Uterus (tissue), 4 donors: ENCODE data around the gene POLE. TPM values are rescaled to one million over a fixed set of nuclear protein-coding genes. Genes with fewer than 3 reads are reported as not detected.
A peak's percentile ranks its signal among the peaks of the same experiment; 100 is the strongest.

ENCODE experiments used
- DNase-seq, 2 donors: peaks; one replicate each; pipeline ENCODE4 v3.0.0-alpha.2; 2019 to 2020
- H3K27ac ChIP-seq, 2 donors: fragments of 200-600 bp; sonication (generic); 1 replicate in 1 of 2; 2 replicates in 1 of 2; pipeline ENCODE4 v1.5.1; 2016 to 2018
- H3K27me3 ChIP-seq, 2 donors: fragments of 200-600 bp; sonication (generic); one replicate each; pipeline ENCODE4 v1.5.1; 2018 to 2019; ENCODE audit warnings: control low read depth in 1 of 2
- H3K36me3 ChIP-seq, 2 donors: fragments of 200-600 bp; sonication (generic); one replicate each; pipeline ENCODE4 v1.5.1; 2019; ENCODE audit warnings: control low read depth in 1 of 2
- H3K4me1 ChIP-seq, 2 donors: fragments of 200-600 bp; sonication (generic); one replicate each; pipeline ENCODE4 v1.5.1; 2018 to 2019; ENCODE audit warnings: control low read depth in 1 of 2
- H3K4me3 ChIP-seq, 2 donors: fragments of 200-600 bp; sonication (generic); 1 replicate in 1 of 2; 2 replicates in 1 of 2; pipeline ENCODE4 v1.5.1; 2018 to 2019; ENCODE audit warnings: mild to moderate bottlenecking in 1 of 2
- H3K9me3 ChIP-seq, 2 donors: fragments of 200-600 bp; sonication (generic); one replicate each; pipeline ENCODE4 v1.5.1; 2019; ENCODE audit warnings: control low read depth in 1 of 2
- POLR2A ChIP-seq, 2 donors: fragments of 450-650 bp; IDR thresholded peaks; one replicate each; pipeline ENCODE4 v1.6.1; 2016; ENCODE audit warnings: antibody characterized with exemption in 2 of 2, mild to moderate bottlenecking in 1 of 2, moderate library complexity in 1 of 2
- intact Hi-C: fragments of 100-400 bp; cut with DNase I; formaldehyde crosslinking; loops from one replicate; pipeline ENCODE4 v1.15.1; 2023; ENCODE audit warnings: low total_unique reads
- total RNA-seq, 4 donors: library from RNA; depleted of rRNA in 3 of 4; stranded (reverse); fragments of >200 nt in 3 of 4; gene quantifications; one replicate each; pipeline versions ENCODE4 v1.1.0 to v1.2.4, GENCODE V29; 2014 to 2023
- TF ChIP-seq, protein P1 (sequence below), 4 experiments: fragments of 200-600 bp in 2 of 4; fragments of 450-650 bp in 2 of 4; sonication (generic) in 2 of 4; IDR thresholded peaks; one replicate each; pipeline ENCODE4 v1.5.1; 2016 to 2019; ENCODE audit warnings: antibody characterized with exemption in 4 of 4, mild to moderate bottlenecking in 2 of 4, moderate library complexity in 1 of 4
- donor health status: DM: yes; HTN: yes; CAD: no.

Gene POLE
- total RNA-seq, 4 donors from 2014 or later, result 7.7 to 71.3 (median 28.8) TPM

DNA sequence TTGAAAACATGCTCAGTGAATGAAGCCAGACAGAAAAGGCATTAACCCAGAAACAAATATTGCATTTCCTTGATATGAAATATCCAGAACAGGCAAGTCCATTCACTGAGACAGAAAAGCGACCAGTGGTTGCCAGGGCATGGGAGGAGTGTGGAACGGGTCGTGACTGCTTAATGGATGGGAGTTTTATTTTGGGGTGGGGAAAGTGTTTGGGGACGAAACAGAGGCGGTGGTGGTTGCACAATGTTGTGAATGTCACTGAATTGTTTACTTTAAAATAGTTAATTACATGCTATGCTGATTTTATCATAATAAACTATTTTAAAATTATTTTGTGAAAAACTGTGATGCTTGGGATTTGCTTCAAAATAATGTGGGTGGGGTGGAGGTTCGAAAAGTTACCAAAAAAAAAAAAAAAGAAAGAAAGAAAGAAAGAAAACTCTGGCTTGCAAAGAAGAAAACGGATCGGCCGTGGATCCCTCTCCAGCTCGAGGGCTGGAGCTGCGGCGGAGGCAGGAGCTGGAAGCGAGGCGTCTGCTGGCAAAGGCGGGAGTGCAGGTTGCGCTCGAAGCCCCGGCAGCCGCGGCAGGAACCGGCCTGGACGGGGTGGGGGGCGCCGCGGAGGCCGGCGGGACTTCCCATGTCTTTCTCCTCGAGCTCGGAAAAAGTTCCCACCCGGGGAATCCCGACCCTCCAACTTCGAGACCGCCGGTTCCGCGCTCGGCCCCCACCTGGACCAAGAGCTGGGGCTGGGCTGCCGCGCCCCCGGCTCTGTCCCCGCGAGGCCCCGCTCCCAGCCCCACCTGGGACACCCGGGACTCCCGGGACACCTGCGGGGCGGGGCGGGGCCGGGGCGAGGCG, 69.1 kb downstream of the POLE start:
- peaks cover 18 to 34% of the 10 kb centered on the region in 2 donors for H3K27me3 ChIP-seq
- intact Hi-C loops, result no loop called here
- H3K4me3 ChIP-seq, result no peak overlapping the region
- H3K4me1 ChIP-seq, result peaks cover 4 to 12% of the 10 kb centered on the region in 2 donors
- H3K27ac ChIP-seq, result no peak overlapping the region
- peaks cover 0 to 22% of the 10 kb centered on the region in 2 donors for H3K9me3 ChIP-seq
- no peak for TF ChIP-seq POLR2A (IDR thresholded peaks at IDR 0.05)
- TF ChIP-seq, protein P1, sequence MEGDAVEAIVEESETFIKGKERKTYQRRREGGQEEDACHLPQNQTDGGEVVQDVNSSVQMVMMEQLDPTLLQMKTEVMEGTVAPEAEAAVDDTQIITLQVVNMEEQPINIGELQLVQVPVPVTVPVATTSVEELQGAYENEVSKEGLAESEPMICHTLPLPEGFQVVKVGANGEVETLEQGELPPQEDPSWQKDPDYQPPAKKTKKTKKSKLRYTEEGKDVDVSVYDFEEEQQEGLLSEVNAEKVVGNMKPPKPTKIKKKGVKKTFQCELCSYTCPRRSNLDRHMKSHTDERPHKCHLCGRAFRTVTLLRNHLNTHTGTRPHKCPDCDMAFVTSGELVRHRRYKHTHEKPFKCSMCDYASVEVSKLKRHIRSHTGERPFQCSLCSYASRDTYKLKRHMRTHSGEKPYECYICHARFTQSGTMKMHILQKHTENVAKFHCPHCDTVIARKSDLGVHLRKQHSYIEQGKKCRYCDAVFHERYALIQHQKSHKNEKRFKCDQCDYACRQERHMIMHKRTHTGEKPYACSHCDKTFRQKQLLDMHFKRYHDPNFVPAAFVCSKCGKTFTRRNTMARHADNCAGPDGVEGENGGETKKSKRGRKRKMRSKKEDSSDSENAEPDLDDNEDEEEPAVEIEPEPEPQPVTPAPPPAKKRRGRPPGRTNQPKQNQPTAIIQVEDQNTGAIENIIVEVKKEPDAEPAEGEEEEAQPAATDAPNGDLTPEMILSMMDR (IDR thresholded peaks at IDR 0.05), result no peak
- H3K36me3 ChIP-seq, result no peaks in the 10 kb centered on the region
- DNase-seq, result no peak

DNA sequence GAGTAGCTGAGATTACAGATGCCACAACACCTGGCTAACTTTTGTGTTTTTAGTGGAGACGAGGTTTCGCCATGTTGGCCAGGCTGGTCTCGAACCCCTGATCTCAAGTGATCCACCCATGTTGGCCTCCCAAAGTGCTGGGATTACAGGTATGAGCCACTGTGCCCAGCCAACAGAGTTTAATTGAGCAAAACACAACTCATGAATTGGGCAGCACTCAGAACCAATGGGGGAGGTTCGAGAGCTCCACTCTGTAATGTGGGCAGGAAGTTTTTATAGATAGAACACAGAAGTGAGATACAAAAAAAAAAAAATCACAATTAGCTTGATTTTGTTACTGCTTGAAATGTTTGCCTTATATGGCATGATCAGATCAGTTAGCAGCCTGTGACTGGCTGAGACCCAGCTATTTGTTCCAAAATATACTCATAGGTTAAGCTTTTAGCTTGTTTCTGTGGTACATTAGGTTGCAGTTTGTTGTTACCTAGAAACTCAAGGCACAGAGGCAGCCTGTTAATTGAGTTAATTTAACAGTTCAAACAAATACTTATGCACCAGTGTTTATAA, 69.9 kb downstream of the POLE start:
- Histone ChIP-seq H3K4me1 (peaks cover 0 to 8% of the 10 kb centered on the region in 2 donors), H3K9me3 (peaks cover 0 to 22% of the 10 kb centered on the region in 2 donors), H3K27me3 (peaks cover 18 to 34% of the 10 kb centered on the region in 2 donors), H3K36me3 (no peaks in the 10 kb centered on the region), H3K27ac (no peak overlapping the region), H3K4me3 (no peak overlapping the region)
- intact Hi-C loops, result no loop called here
- no peak for DNase-seq
- TF ChIP-seq POLR2A (IDR thresholded peaks at IDR 0.05), result no peak
- TF ChIP-seq, protein P1 (IDR thresholded peaks at IDR 0.05), result no peak

DNA sequence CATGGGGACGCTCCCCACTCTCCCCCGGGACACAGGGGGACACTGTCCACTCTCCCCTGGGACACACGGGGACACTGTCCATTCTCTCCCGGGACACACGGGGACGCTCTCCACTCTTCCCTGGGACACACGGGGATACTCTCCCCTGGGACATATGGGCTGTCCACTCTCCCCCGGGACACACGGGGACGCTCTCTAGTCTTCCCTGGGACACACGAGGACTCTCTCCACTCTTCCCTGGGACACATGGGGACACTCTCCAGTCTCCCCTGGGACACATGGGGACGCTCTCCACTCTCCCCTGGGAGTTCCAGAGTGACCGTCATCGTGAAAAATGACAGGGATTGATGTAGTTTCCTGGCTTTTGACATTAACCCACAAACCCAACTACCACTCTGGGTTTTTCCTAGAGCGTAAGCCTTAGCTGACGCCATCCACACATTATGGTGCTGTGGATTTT, 71.5 kb downstream of the POLE start:
- TF ChIP-seq, protein P1 (IDR thresholded peaks at IDR 0.05), result no peak
- TF ChIP-seq POLR2A (IDR thresholded peaks at IDR 0.05), result no peak
- Histone ChIP-seq H3K27me3 (peaks cover 18 to 34% of the 10 kb centered on the region in 2 donors), H3K36me3 (no peaks in the 10 kb centered on the region), H3K4me1 (peaks cover 0 to 11% of the 10 kb centered on the region in 2 donors), H3K9me3 (peaks cover 0 to 22% of the 10 kb centered on the region in 2 donors), H3K27ac (no peak overlapping the region), H3K4me3 (no peak overlapping the region)
- intact Hi-C loops, result no loop called here
- DNase-seq, result no peak

DNA sequence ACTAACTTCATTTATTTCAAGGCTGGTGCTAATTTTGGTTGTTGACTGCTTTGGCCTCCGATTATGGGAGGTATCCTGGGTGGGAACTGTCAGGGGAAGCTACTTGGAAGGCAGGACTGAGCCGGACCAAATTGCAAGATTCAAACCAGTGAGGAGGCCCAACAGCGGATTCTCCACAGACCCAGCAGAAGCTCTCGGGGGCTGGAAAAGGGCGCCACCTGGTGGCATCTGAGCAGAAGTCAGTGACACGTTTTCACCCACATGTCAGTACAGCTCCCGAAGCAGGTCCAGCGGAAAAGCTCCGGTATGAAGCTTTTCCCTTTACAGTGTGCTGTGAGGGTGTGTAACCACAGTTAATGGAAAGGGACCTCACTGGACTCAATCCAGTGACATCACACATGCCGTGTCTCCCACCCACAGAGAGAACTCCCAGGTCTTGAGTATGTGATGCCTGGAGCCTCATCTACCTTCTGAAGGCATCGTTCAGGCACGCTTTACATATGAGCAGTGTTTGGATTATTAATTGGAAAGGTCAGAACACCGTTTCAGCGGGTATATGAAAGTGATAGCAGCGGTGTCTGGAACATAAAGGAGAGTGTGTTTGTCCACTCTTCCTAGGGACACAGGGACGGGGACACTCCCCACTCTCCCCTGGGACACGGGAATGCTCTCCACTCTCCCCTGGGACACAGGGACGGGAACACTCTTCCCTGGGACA, 72.1 kb downstream of the POLE start:
- DNase-seq, result peak; percentile 57 to 73
- peaks cover 18 to 34% of the 10 kb centered on the region in 2 donors for H3K27me3 ChIP-seq
- H3K4me1 ChIP-seq, result peaks cover 0 to 13% of the 10 kb centered on the region in 2 donors
- no peak for TF ChIP-seq POLR2A (IDR thresholded peaks at IDR 0.05)
- TF ChIP-seq, protein P1 (IDR thresholded peaks at IDR 0.05), result peak; percentile 62 to 85 (median 80)
- peaks cover 0 to 22% of the 10 kb centered on the region in 2 donors for H3K9me3 ChIP-seq
- H3K27ac ChIP-seq, result no peak overlapping the region
- no peaks in the 10 kb centered on the region for H3K36me3 ChIP-seq
- H3K4me3 ChIP-seq, result no peak overlapping the region
- intact Hi-C loops, result no loop called here
